ENCODE data around the gene PACS1. TPM values are rescaled to one million over a fixed set of nuclear protein-coding genes. Genes with fewer than 3 reads are reported as not detected.

The PACS1 gene
- total RNA-seq, 1 donor from 2014 or later, result 50.8 TPM

DNA sequence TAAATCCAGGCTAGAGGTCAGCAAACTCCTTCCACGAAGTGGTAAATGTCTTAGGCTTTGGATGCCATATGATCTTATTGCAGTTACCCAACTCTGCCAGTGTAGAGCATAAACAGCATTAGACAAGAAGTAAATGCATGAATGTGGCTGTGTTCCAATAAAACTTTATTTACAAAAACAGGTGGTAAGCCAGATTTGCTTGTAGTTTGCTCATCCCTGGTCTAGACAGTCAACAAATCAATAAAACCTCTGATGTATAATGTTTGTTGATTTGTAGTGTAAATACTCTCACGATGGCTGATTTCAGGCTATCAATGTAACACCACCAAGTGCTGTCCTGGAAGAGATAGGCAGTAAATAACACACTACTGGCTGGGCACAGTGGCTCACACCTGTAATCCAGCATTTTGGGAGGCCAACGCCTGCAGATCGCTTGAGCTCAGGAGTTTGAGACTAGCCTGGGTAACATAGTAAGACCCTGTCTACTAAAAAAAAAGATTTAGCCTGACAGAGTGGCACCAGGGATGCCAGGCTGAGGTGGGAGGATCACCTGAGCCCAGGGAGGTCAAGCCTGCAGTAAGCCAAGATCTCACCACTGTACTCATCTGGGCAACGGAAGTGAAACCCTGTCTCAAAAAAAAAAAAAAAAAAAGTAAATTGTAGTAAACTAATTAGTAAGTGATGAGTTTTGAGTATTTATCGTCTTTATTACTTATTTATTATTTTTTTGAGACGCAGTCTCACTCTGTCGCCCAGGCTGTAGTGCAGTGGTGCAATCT lies 36.9 kb upstream of the PACS1 start:
- intact Hi-C loops (cut with DNase I), result no loop called here
- no peak overlapping the region for H3K4me3 ChIP-seq
- TF ChIP-seq, protein P1, sequence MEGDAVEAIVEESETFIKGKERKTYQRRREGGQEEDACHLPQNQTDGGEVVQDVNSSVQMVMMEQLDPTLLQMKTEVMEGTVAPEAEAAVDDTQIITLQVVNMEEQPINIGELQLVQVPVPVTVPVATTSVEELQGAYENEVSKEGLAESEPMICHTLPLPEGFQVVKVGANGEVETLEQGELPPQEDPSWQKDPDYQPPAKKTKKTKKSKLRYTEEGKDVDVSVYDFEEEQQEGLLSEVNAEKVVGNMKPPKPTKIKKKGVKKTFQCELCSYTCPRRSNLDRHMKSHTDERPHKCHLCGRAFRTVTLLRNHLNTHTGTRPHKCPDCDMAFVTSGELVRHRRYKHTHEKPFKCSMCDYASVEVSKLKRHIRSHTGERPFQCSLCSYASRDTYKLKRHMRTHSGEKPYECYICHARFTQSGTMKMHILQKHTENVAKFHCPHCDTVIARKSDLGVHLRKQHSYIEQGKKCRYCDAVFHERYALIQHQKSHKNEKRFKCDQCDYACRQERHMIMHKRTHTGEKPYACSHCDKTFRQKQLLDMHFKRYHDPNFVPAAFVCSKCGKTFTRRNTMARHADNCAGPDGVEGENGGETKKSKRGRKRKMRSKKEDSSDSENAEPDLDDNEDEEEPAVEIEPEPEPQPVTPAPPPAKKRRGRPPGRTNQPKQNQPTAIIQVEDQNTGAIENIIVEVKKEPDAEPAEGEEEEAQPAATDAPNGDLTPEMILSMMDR (IDR thresholded peaks at IDR 0.05), result no peak
- DNase-seq (no peak), ATAC-seq (no peak)
- H3K36me3 ChIP-seq, result no peaks in the 10 kb centered on the region
- no peak overlapping the region for H3K27ac ChIP-seq
- H3K27me3 ChIP-seq (ENCODE audit: low read depth), result peaks cover 4% of the 10 kb centered on the region
- H3K9me3 ChIP-seq, result no peaks in the 10 kb centered on the region
- no peaks in the 10 kb centered on the region for H3K4me1 ChIP-seq

DNA sequence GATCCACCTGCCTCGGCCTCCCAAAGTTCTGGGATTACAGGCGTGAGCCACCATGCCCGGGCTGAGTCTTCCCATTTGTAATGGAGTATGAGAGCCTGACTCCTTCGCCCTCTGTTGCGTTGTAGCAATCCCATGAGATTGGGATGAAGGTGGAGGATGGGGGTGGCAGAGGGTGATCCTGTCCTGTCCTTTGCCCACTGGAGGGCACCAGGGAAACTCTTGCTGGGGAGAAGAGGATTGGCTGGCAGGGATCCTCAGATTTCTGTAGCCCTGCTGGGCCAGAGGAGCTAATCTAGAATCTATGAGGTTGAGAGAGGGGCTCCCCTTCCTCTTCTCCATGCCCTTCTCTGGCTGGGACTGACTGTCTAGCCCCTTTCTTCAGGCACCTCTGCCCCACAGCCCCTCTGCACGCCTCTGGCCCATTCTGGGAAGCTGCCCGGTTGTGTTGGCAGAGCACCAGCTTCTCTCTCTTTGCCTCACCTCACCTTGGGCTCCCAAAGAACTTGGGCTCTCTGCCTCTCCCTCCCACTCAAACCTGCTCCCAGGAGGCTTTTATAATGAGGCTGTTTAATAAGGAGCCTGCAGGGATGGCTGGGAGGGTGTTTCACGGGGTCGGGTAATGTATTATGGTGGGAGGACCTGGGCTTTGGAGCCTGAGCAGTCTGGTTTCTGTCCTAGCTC lies 34.3 kb upstream of the PACS1 start:
- DNase-seq (no peak), ATAC-seq (no peak)
- Histone ChIP-seq H3K27ac (no peak overlapping the region), H3K27me3 (ENCODE audit: low read depth) (no peaks in the 10 kb centered on the region), H3K36me3 (no peaks in the 10 kb centered on the region), H3K4me3 (no peak overlapping the region), H3K9me3 (no peaks in the 10 kb centered on the region), H3K4me1 (no peaks in the 10 kb centered on the region)
- intact Hi-C loops (cut with DNase I), result no loop called here
- TF ChIP-seq, protein P1 (IDR thresholded peaks at IDR 0.05), result no peak

DNA sequence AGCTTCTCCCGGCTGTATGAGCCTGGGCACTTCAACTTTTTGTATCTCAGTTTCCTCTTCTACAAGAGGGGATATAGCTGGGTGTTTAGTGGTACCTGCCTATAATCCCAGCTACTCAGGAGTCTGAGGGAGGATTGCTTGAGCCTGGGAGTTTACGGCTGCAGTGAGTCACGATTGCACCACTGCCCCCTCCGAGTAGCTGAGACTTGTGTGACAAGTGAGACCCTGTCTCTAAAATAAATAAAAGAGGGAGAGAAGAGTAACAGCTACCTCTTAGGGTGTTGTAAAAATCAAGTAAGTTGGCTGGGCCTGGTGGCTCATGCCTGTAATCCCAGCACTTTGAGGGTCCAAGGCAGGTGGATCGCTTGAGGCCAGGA lies 33.8 kb upstream of the PACS1 start:
- Histone ChIP-seq H3K9me3 (no peaks in the 10 kb centered on the region), H3K36me3 (no peaks in the 10 kb centered on the region), H3K27me3 (ENCODE audit: low read depth) (no peaks in the 10 kb centered on the region), H3K4me3 (no peak overlapping the region), H3K4me1 (no peaks in the 10 kb centered on the region), H3K27ac (no peak overlapping the region)
- TF ChIP-seq, protein P1 (IDR thresholded peaks at IDR 0.05), result no peak
- ATAC-seq, result no peak
- intact Hi-C loops (cut with DNase I), result no loop called here
- no peak for DNase-seq

DNA sequence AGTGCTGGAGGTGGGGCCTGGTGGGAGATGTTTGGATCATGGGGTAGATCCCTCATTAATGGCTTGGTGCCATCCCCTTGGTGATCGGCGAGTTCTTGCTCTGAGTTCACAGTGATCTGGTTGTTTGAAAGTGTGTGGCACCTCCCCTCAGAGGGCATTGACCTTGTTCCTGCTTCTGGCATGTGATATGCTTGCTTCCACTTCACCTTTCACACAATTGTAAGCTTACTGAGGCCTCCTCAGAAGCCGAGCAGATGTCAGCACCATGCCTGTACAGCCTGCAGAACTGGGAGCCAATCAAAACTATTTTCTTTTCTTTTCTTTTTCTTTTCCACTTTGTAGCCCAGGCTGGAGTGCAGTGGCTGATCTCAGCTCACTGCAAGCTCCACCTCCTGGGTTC lies 32.7 kb upstream of the PACS1 start:
- no peaks in the 10 kb centered on the region for H3K9me3 ChIP-seq
- TF ChIP-seq, protein P1 (IDR thresholded peaks at IDR 0.05), result no peak
- H3K27ac ChIP-seq, result no peak overlapping the region
- DNase-seq (no peak), ATAC-seq (no peak)
- no peaks in the 10 kb centered on the region for H3K36me3 ChIP-seq
- intact Hi-C loops (cut with DNase I), result no loop called here
- H3K27me3 ChIP-seq (ENCODE audit: low read depth), result no peaks in the 10 kb centered on the region
- no peak overlapping the region for H3K4me3 ChIP-seq
- no peaks in the 10 kb centered on the region for H3K4me1 ChIP-seq

DNA sequence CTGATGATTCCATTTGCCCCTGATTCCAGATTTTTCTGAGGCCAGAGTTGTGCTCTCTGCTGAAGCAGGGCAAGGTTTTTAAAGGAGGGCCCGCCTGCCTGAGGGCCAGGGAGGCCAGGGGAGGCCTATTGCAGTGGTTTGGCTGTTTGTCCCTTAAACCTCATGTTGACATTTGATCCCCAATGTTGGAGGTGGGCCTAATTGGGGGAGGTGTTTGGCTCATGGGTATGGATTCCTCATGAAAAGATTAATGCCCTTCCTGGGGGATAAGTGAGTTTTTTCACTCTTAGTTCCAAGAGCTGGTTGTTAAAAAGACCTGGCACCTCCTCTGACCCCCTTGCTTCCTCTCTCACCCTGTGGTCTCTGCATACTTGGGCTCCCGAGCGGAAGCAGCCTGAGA lies 30.3 kb upstream of the PACS1 start:
- ATAC-seq, result no peak
- no peaks in the 10 kb centered on the region for H3K4me1 ChIP-seq
- H3K4me3 ChIP-seq, result no peak overlapping the region
- H3K36me3 ChIP-seq, result no peaks in the 10 kb centered on the region
- intact Hi-C loops (cut with DNase I), result no loop called here
- H3K27ac ChIP-seq, result no peak overlapping the region
- no peak for DNase-seq
- TF ChIP-seq, protein P1 (IDR thresholded peaks at IDR 0.05), result no peak
- H3K9me3 ChIP-seq, result no peaks in the 10 kb centered on the region
- no peaks in the 10 kb centered on the region for H3K27me3 ChIP-seq (ENCODE audit: low read depth)
